ENCODE measurements around the gene MAP7. TPM values are rescaled to one million over a fixed set of nuclear protein-coding genes. Genes with fewer than 3 reads are reported as not detected.

The MAP7 gene
- total and polyA plus RNA-seq, 9 of the 15 experiments (the other 6 are each of a cell fraction or from before 2014, with no cell fraction given): 0.76 to 7.7 (median 3.9) TPM

GRCh38 chr6:136582711-136583471 is 32.7 kb upstream of the MAP7 start (continued):
- no peak for TF ChIP-seq ZNF232 (CRISPR knock-in tag; IDR thresholded peaks at IDR 0.05)
- no peak for TF ChIP-seq NFIC (IDR thresholded peaks at IDR 0.05)
- TF ChIP-seq ZBTB26 (CRISPR knock-in tag; IDR thresholded peaks at IDR 0.05): no peak
- TF ChIP-seq ZNF184 (CRISPR knock-in tag; IDR thresholded peaks at IDR 0.05): no peak
- TF ChIP-seq RHOXF2B (CRISPR knock-in tag; conservative IDR thresholded peaks at IDR 0.05): no peak
- TF ChIP-seq STAT6 (CRISPR knock-in tag; IDR thresholded peaks at IDR 0.05): no peak
- TF ChIP-seq BRF1 (IDR thresholded peaks at IDR 0.05; ENCODE audit: borderline replicate concordance, extremely low read depth, insufficient read length): no peak
- TF ChIP-seq, protein P1, sequence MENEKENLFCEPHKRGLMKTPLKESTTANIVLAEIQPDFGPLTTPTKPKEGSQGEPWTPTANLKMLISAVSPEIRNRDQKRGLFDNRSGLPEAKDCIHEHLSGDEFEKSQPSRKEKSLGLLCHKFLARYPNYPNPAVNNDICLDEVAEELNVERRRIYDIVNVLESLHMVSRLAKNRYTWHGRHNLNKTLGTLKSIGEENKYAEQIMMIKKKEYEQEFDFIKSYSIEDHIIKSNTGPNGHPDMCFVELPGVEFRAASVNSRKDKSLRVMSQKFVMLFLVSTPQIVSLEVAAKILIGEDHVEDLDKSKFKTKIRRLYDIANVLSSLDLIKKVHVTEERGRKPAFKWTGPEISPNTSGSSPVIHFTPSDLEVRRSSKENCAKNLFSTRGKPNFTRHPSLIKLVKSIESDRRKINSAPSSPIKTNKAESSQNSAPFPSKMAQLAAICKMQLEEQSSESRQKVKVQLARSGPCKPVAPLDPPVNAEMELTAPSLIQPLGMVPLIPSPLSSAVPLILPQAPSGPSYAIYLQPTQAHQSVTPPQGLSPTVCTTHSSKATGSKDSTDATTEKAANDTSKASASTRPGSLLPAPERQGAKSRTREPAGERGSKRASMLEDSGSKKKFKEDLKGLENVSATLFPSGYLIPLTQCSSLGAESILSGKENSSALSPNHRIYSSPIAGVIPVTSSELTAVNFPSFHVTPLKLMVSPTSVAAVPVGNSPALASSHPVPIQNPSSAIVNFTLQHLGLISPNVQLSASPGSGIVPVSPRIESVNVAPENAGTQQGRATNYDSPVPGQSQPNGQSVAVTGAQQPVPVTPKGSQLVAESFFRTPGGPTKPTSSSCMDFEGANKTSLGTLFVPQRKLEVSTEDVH (IDR thresholded peaks at IDR 0.05; ENCODE audit: low read depth, partially characterized antibody): no peak
- 0 out of 2 replicates have a peak, but pooled peaks have one; percentile 21 for TF ChIP-seq CEBPB (tag; IDR thresholded peaks at IDR 0.05)
- TF ChIP-seq, protein P2, sequence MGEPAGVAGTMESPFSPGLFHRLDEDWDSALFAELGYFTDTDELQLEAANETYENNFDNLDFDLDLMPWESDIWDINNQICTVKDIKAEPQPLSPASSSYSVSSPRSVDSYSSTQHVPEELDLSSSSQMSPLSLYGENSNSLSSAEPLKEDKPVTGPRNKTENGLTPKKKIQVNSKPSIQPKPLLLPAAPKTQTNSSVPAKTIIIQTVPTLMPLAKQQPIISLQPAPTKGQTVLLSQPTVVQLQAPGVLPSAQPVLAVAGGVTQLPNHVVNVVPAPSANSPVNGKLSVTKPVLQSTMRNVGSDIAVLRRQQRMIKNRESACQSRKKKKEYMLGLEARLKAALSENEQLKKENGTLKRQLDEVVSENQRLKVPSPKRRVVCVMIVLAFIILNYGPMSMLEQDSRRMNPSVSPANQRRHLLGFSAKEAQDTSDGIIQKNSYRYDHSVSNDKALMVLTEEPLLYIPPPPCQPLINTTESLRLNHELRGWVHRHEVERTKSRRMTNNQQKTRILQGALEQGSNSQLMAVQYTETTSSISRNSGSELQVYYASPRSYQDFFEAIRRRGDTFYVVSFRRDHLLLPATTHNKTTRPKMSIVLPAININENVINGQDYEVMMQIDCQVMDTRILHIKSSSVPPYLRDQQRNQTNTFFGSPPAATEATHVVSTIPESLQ (CRISPR knock-in tag; IDR thresholded peaks at IDR 0.05): no peak
- no peak for TF ChIP-seq LEF1 (IDR thresholded peaks at IDR 0.05)
